Ramos (cell line): ENCODE results near the gene MCC.

Experiments used
- in situ Hi-C: fragments of 300-500 bp; cut with MboI; formaldehyde crosslinking; loops from one replicate; pipeline ENCODE4 v1.14.3; 2022; ENCODE audit warnings: low sequenced_read_pairs; ENCODE audit not compliant: unreplicated experiment

MCC gene

GRCh38 chr5:113378081-113378480, 110.2 kb downstream of the MCC start:
- in situ Hi-C loops = loop anchor here (5.0 kb wide), 1 partner anchor 229 kb away; no protein-coding TSS in a partner anchor

- in situ Hi-C loops = loop anchor here (5.0 kb wide), 1 partner anchor 231 kb away; no protein-coding TSS in a partner anchor
Observed at GRCh38 chr5:113376640-113377039, 111.6 kb downstream of the MCC start.

- in situ Hi-C loops = loop anchor here (5.0 kb wide), 1 partner anchor 232 kb away; no protein-coding TSS in a partner anchor
Observed at GRCh38 chr5:113375480-113376060, 112.7 kb downstream of the MCC start.

- in situ Hi-C loops = no loop called here
Observed at GRCh38 chr5:113373426-113373825, 114.8 kb downstream of the MCC start.

GRCh38 chr5:113371721-113372196, 116.5 kb downstream of the MCC start:
- in situ Hi-C loops = no loop called here

GRCh38 chr5:113367586-113367985, 120.7 kb downstream of the MCC start:
- in situ Hi-C loops = no loop called here

GRCh38 chr5:113364466-113364865, 123.8 kb downstream of the MCC start:
- in situ Hi-C loops = no loop called here

- in situ Hi-C loops = no loop called here
Observed at GRCh38 chr5:113361701-113362100, 126.6 kb downstream of the MCC start.

- in situ Hi-C loops = no loop called here
Observed at GRCh38 chr5:113359419-113359818, 128.8 kb downstream of the MCC start.

GRCh38 chr5:113358696-113359095, 129.6 kb downstream of the MCC start:
- in situ Hi-C loops = no loop called here

GRCh38 chr5:113357696-113358476, 130.4 kb downstream of the MCC start:
- in situ Hi-C loops = no loop called here

- in situ Hi-C loops = no loop called here
Observed at GRCh38 chr5:113356487-113356886, 131.8 kb downstream of the MCC start.

- in situ Hi-C loops = no loop called here
Observed at GRCh38 chr5:113354055-113354454, 134.2 kb downstream of the MCC start.

- in situ Hi-C loops = no loop called here
Observed at GRCh38 chr5:113347572-113347971, 140.7 kb downstream of the MCC start.

GRCh38 chr5:113344973-113345940, 143.0 kb downstream of the MCC start:
- in situ Hi-C loops = no loop called here

- in situ Hi-C loops = no loop called here
Observed at GRCh38 chr5:113343343-113343742, 144.9 kb downstream of the MCC start.

- in situ Hi-C loops = no loop called here
Observed at GRCh38 chr5:113340537-113340936, 147.7 kb downstream of the MCC start.

- in situ Hi-C loops = no loop called here
Observed at GRCh38 chr5:113338628-113339027, 149.6 kb downstream of the MCC start.

GRCh38 chr5:113337515-113338415, 150.5 kb downstream of the MCC start:
- in situ Hi-C loops = no loop called here
